Measurements from ENCODE around the gene CMTM5.

CMTM5 gene, protein sequence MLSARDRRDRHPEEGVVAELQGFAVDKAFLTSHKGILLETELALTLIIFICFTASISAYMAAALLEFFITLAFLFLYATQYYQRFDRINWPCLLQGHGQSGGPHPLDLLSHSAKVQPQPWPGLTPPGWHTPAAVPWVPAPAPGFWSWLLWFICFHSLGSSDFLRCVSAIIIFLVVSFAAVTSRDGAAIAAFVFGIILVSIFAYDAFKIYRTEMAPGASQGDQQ

DNA sequence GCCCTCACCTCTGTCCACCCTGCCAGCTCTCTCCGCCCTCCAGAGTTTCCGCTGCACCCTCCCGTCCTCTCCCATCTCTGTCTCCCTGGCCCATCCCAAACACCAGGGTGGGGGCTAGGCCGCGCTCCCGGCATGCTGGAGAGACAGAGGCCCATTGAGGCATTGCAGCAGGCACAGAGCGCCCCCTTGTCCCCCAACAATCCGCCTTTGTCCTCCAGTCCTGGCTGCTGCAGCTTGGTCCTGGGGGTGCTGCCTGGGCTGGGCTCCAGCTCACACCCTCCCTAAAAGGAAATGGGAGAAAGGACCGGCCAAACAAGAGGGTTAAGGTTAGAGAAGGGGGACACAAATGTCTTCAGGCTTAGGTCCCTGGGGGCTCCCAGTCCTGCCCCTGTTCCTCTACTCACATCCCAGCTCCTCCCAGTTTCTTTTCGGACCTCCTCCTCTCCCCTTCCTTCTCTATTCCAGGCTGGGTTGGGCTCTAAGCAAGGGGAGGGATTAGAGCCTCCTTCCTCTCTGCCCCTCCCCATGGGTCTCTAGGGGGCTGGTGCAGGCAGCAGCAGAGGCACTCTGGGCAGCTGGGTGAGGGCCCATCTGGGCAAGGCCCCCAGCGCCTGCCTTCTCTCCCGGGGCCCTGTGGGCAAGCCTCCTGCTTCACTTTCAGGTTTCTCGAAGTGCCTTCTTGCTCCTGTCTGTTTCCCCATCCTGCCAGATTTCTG lies at the start of gene CMTM5:
TSS of gene CMTM5 (plus strand) at position 565 of the 716 bp plus-strand sequence. CDS start 206 bp downstream, outside the sequence.
- no peak for DNase-seq

DNA sequence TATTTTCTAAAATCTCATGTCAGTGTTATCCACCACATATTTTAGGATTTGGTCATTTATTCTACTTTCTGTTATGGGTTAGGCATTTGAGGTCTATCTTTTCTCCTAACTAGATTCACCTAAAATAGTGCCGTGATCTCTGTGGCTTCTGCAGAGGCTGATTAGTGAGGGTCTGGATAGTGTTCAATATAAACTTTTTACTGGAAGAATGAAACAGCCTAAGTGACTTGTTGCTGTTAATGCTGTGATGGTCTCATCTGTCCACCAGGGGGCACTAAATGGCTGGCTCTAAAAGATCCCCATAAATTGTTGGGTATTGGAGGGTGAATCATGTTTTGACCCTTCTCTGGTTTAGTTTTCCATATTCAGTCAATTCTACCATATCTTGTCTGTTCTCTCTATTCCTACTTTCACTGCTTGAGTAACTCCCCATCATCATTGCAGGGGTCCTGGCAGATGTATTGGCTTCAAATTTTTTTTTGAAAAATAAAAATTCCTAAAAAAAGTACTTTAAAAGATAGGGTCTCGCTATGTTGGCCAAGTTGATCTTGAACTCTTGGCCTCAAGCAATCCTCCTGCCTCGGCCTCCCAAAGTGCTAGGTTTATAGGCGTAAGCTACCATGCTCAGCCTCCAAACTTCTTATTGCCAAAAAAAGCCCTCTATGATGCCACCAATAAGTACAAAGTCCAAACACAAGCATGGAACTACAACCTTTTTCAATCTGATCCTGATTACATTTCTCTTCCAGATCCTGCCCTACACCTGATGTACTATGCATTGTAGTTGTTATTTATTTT lies 48.7 kb upstream of the CMTM5 start:
- peak; percentile 64 to 76 for DNase-seq

DNA sequence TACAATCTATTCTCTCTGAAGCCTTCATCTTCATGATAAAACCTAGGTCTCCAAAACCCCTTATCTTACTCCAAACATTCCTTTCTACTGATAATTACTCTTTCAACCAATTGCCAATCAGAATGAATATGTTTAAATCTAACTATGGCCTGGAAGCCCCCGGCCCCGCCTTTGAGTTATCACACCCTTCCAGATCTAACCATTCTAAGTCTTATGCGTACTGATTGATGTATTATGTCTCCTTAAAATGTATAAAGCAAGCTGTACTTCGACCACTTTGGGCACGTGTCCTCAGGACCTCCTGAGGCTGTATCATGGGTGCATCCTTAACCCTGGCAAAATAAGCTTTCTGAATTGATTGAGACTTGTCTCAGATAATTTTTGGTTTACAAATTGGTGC lies 41.2 kb upstream of the CMTM5 start:
- no peak for DNase-seq

DNA sequence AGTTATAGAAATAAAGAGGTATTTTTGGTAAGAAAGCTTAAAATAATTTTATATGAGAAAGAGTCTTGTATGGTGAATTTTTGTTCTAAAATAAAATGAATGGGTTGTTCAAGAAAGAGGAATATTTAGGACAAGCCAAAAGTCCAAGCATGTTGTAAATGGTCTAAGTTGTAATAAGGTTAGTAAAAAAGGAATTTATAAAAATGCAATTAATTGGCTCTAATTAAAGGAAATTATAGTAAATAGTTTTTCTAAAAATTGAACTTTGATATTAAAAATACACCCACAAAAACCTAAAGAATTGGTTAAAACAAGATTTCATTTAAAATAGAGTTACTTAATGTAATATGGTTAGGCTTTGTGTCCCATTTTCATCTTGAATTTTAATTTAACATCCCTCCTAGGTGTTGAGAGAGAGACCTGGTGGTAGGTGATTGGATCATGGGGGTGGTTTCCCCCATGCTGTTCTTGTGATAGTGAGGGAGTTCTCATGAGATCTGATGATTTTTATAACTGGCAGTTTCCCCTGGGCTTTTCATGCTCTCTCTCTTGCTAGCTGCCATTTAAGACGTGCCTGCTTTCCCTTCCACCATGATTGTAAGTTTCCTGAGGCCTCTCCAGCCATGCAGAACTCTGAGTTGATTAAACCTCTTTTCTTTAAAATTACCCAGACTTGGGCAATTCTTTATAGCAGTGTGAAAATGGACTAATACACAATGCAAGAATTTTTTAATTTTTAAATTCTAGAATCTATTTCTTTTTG lies 37.2 kb upstream of the CMTM5 start:
- DNase-seq, result no peak

DNA sequence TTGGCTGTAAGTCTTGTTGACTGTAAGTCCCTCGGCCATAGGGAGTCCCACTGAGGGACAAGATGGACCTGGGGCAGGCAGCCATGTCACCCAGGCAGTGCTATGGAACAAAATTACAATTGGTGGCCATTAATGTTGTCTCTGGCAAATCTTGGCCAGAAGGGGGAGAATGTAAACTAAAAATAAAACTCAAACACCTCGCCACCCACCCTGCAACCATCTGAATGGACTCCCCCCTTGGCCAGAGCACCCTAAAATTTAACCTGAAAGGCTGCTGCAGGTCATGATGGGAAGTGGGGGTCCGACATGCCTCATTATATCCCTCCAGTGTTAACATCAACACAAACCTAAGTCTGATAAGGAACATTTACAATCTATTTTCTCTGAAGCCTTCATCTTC lies 32.4 kb upstream of the CMTM5 start:
- no peak for DNase-seq

DNA sequence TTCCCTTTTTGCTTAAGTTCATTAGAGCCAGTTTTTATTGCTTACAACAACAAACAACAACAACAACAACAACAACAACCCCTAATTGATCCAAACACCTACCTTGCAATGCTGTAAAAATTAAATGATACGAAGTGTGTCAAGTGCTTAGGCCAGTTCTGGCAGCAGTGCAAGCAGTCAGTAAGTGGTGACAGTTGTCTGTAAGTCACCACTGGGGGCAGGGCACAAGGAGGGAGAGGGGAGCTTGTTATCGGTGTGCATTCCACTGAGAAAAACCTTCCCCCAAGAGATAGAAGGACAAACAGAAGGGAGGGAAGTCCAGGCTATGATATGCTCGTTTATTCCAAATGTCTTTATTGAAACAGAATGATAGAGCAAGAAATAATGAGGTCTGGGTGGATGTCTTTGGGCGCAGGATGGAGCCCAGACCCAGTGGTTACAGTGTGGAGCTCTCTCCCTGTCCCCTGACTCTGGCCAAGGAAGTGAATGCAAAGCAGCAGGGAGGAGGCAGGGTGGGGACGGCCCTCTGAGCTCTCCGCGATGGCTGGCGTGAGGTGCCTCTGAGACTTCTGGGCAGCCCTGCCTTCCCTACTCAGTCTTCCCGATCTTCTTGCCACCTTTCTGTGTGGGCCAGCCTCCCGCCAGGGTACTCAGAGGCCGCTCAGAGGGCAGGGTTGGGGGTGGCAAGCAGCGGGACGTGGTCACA lies 30.7 kb upstream of the CMTM5 start:
- DNase-seq, result no peak

DNA sequence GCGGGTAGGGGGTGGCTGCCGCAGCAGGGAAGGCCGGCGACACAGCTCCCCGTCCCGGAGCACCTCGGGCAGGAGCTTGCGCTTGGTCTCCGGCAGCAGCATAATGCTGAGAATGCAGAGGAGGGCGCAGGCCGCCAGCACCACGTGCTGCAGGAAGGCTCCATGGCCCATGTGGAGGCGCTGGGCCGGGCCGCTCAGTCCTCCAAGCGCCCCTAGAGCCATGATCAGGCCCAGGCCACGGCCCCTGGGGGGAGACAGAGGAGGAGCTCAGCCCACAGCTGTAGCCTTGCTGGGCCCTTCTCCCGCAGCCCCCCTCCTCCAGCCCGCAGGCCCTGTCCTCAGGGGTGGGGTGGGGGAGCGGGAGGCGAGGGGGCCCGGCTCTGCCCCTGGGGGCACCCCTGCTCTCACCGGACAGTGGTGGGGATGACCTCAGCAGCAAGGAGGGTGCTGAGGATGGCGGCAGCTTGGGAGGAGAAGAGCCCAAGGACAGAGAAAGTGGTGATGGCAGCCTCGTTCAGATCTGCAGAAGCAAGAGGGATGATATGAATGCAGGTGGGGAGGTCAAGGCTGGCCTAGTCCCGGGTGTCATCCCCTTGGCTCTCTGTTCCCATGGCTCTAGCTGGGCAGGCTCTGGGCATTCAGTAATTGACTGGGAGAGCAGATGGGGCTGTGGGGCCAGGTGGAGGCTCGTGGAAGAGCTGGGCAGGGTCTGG lies 30.0 kb upstream of the CMTM5 start:
- no peak for DNase-seq

DNA sequence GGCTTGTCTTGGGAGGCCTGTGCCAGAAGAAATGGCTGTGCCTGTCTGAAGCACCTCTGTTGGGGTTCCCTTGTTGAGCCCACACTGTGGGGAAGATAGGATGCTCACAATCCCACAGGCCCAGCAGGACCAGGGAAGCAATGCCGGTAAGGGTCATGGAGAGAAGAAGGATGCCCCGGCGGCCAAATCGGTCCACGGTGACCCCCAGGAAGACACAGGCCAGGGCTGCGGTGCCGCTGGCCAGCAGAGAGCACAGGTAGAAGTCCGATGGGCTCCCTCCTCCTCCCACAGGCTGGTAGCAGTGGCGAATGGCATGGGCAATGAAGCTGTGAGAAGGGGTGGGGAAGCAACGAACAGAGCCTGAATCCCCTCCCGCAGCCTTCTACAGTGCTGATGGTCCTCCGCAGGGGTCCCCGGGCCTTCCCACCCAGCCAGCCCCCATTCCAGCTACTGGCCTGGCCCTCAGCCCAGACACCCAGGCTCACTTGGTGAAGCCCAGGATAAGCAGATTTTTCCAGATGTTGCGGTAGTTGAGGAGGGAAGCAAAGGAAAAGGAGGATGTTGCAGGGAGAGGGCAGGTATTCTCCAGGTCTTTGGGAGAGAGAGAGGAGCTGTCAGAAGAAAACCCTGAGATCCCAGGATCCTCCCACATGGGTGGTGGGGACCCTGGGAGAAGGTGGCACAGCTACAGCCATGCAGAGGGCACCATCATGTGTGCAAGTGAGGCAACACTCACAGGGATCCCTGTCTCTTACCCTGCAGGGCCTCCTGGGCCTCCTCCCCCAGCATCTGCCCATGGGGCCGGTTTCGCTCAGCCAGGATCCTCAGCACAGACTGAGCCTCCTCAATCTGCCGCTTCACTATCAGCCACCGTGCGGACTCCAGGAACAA lies 29.2 kb upstream of the CMTM5 start:
- no peak for DNase-seq

DNA sequence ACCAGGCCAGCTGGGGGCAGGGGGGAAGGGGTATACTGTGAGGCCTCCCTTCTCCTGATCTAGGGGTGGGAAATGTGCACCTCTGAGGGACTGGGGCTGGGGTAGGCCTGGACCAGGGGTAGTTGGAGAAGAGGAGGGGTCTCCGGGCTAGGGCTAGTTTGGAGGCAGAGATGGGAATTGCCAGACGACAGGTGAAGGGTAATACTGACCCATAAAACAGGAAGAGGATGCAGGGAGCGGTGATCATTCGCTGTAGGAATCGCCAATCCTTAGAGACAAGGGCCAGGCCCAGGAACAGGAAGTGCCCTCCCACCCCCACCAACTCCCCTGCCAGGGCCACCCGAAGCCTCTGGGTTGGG lies 28.6 kb upstream of the CMTM5 start:
- no peak for DNase-seq

DNA sequence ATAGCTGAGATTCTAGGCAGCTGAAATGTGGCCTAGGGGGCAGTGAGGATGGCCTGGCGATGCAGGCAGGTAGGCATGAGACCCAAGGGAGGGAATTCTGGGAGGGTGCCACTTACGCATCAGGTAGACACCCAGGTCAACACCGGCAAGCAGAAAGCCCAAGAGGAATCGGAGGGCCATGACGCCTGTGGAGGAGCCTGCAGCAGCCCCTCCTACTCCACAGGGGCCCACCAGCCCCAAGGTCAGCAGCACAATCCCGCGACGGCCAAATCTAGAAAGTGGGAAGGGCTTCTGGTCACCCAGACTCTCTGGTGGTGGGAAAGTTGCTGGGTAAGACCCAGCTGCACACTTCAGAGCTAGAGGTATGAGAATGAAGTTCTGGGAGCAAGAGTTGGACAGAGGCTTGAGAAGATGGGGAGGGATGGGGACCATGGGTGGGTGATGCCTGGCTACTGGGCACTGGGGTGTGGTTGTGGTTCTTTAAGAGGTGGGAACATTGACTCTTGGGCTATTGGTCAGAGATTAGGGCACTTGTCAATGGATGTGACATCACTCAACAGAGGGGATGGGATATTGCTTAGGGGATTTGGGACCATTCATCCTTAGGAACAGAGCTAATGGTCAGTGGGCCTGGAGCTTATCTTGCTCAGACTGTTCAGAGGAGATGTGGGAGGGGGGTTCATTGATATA lies 27.5 kb upstream of the CMTM5 start:
- DNase-seq, result no peak

DNA sequence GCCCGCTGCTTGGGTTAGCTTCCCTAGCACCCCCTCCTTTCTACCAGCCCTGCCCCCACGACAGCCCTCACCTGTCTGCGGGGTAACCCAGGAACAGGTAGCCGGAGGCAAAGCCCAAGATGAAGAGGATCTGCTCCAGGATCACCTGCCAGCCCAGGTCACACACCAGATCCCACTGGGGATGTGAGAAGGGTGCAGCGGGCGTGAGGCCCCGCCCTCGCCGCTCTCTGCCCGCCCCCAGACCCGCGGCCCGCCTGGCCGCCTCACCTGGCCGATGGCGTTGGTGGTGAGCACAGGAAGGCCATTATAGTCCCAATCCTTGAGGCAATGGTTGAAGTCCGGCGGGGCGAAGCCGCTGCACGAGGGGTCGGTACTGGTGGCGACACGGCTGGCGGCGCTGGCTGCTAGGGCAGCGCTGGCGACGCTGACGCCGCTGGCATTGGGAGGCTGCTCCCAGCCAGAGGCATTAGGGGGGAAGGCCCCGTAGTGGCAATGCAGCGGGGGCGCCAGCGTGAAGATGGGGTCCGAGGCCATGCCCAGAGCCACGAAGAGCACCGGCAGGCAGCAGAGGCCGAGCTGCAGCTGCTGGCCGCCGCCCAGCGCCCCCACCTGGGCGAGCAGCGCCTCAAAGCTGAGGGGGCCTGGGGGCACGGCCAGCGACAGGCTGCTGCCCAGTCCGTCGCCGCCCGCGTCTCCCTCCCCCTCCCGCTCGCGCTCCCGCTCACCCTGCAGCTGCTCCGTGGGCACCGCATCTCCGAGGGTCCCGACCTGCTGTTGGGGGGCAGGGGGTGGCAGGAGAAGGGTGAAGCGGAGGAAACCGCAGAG lies 25.0 kb upstream of the CMTM5 start:
- DNase-seq, result no peak

DNA sequence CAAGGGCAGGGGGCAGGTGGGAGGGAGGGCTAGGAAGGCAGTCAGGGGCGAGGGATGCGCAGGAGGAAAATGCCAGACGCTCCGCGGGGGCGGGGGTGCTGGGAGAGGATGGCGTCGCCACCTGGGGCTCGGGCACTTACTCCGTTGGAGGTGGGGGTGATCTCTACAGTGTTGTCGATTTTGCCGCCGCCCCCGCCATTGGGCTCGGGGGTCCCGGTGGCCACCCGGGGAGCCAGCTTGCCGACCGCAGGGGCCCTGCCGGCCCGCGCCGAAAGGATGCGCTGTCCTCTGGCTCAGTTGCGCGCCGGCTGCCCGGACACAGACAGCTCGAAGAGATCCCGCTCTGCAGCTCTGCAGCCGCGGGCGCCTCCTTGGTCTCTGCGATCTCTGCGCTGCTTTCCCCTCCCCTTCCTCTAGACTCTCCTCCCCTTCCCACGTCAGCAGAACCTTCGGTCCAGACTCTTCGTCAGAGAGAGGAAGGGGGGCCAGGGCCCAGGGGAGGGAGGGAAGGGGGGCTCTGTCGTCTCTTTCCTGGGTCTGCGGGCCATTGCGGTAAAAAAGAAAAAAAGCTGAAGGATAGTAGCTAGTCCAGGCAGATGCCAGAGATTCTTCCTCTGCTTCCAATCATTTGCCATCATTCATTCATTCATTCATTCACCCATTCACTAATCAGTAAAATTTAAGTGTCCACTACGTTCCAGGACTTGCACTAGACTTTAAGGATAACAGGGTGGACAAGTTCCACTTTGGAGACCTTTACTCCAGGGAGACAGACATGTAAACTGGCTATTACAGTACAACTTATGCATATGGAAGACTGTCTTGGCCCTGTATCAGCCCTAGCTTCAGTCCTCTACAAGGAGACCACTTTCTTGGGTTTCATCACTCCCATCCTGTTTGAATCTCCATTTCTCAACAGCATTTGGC lies 24.1 kb upstream of the CMTM5 start, which contains the start of gene SLC22A17:
TSS of gene SLC22A17 (minus strand) at position 382 of the 927 bp plus-strand sequence.
- peak; percentile 59 to 76 for DNase-seq

DNA sequence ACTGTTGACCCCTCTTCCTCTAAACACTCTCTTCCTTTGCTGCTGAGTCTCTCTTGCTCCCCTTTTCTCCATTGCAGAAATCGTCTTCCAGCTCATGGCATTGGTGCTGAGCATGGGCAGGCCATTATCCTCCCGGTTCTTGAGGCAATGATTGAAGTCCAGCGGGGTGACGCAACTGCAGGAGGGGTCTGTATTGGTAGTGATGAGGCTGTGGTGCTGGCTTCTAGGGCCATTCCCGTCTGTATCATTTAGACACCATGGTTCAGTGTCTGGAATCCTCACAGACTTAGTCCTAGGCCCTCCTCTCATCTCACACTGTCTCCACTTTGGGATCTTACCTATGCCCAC lies 23.4 kb upstream of the CMTM5 start:
- DNase-seq, result no peak

DNA sequence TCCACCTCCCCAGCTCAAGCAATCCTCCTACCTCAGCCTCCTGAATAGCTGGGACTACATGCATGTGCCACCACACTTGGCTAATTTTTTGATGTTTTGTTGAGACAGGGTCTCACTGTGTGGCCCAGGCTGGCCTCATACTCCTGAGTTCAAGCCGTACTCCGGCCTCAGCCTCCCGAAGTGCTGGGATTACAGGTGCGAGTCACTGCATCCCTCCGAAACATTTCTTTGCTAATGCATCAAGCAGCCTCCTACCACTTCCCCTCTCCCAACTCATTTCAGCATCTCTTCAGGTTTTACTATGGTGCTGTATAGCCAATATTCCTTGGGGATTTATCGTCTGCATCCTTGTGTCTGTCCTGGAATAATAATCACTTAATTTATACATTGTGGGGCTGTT lies 21.9 kb upstream of the CMTM5 start:
- no peak for DNase-seq

DNA sequence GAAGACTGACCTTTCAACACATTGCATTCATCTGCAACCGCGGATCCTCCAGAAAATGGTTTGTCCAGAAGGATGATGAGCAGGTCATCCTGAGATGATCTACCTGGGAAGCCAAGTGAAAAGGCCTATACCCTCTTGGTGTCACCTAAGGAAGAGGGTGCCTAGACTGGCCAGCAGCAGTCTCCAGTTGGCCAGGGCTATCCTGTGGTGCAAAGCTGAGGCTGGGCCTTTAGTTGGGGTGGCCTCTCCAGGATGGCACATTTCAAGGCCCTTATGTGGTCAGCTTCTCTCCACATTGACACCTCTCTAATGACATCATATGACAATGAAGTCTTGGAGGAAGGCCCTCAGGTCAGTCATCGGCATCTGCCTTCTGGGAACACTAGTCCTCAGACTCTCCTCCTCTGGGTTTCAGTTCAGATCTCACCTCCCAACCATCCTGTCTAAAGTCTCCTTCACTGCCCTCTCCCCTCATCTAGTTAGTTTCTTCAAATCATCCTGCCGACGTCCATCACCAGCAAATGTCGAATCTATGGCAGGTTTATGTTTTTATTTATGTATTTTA lies 20.9 kb upstream of the CMTM5 start:
- DNase-seq, result no peak

DNA sequence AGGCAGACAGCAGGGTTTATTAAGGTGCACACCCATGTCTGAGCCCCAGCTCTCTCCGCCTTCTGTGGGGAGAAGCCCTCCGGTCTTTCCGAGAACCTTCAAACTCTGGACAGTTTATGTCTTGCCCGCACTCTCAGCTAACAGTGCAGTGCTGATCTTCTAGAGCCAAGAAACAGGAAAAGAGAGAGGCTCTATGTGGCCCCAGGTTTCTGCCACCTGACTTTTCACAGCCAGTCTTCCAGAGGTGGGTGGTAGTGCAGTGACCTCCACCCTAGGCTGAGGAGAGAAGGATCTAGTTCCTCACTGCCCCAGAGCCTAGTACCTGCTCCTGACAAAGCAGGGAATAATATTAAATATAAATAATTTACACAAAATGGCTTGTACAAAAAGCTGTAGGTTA lies 20.2 kb upstream of the CMTM5 start:
- no peak for DNase-seq

DNA sequence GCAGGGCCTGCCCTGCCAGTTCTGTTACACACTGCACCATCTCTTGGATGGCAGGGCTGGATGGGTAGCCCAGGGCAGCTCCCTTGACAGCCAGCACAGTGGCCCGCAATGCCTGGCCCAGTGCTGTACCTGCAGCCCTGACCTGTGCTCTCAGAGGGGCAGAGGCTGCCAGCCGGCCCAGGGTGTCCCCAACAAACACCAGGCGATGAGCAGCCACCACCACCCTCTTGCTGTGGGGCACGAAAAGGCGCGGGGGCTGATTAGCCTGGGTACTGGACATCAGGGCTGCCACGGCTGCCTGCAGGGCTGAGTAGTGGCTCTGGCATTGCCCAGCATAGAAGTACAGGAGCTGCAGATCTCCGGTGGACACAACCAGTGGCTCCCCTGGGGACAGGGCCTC lies 19.6 kb upstream of the CMTM5 start:
- DNase-seq, result no peak

DNA sequence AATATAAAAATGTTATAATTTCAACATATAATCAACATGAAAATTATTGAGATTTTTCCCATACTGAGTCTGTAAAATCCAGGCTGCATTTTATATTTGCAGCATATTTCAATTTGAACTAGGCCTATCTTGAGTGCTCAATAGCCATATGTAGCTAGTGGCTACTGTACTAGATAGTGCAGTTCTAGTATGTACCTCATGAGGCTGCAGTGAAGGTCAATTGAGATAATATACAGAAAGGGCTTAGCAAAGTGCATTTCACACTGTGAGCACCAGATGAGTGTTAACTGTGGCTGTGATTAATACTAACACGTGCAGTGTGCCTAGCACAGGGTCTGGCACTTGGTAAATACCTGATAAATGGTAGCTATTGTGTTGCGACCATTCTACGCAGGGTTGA lies 18.8 kb upstream of the CMTM5 start:
- DNase-seq, result no peak
